IMR-90 (cell line): ENCODE data around the gene NRP1. TPM values are rescaled to one million over a fixed set of nuclear protein-coding genes. Genes with fewer than 3 reads are reported as not detected.

ENCODE experiments used
- ATAC-seq: fragments of 200-7000 bp; cut with Tn5 transposase; 2 replicates; pipeline ENCODE4 v1.9.1; 2020; ENCODE audit warnings: low read depth, mild to moderate bottlenecking, moderate library complexity
- BruUV-seq: library from RNA; stranded (reverse); fragments of 400-500 nt; replicated peaks from 2 replicates; lab custom pipeline; 2021; lab: Mats Ljungman, UMichigan
- CTCF ChIA-PET: fragments of 300-600 bp; formaldehyde crosslinking; extraction: SDS; loops from one replicate; lab custom pipeline; 2021; ENCODE audit warnings: antibody characterized with exemption; lab: Yijun Ruan, JAX
- POLR2A ChIA-PET: fragments of 300-600 bp; sonication (Branson Sonifier 250); formaldehyde crosslinking; loops from one replicate; lab custom pipeline; 2022; ENCODE audit warnings: antibody characterized with exemption; ENCODE audit not compliant: unreplicated experiment; lab: Charles Lee
- DNase-seq: peaks from one replicate; pipeline ENCODE4 v3.0.0; 2013
- H2AFZ ChIP-seq: replicated peaks from 2 replicates; pipeline ENCODE3; 2013; ENCODE audit warnings: low read length, mild to moderate bottlenecking; ENCODE audit not compliant: poor library complexity
- H2AK5ac ChIP-seq: 2 replicates; pipeline ENCODE4 v1.6.1; 2013; ENCODE audit warnings: low read depth, low read length, inconsistent platforms
- H2AK9ac ChIP-seq: replicated peaks from 2 replicates; pipeline ENCODE3; 2013; ENCODE audit warnings: mild to moderate bottlenecking, low read depth, low read length, moderate library complexity; ENCODE audit not compliant: poor library complexity
- H2BK120ac ChIP-seq: 2 replicates; pipeline ENCODE4 v1.6.1; 2013; ENCODE audit warnings: low read depth, low read length, inconsistent platforms
- H2BK15ac ChIP-seq: 3 replicates; pipeline ENCODE4 v1.6.1; 2013; ENCODE audit warnings: low read depth, low read length, inconsistent platforms
- H2BK20ac ChIP-seq: 2 replicates; pipeline ENCODE4 v1.6.1; 2013; ENCODE audit warnings: low read depth, mild to moderate bottlenecking, inconsistent platforms, low read length, moderate library complexity
- H2BK5ac ChIP-seq: 2 replicates; pipeline ENCODE4 v1.6.1; 2013; ENCODE audit warnings: mild to moderate bottlenecking, low read depth, low read length, inconsistent platforms; ENCODE audit not compliant: poor library complexity, severe bottlenecking
- H3K14ac ChIP-seq: replicated peaks from 2 replicates; pipeline ENCODE4 v1.6.1; 2013; ENCODE audit warnings: low read depth, low read length, inconsistent platforms
- H3K18ac ChIP-seq: 2 replicates; pipeline ENCODE4 v1.6.1; 2013; ENCODE audit warnings: low read depth, low read length, control low read depth
- H3K23ac ChIP-seq: 2 replicates; pipeline ENCODE4 v1.6.1; 2013; ENCODE audit warnings: low read depth, low read length, inconsistent platforms
- H3K27ac ChIP-seq: 2 replicates; pipeline ENCODE4 v1.5.1; 2013; ENCODE audit warnings: mild to moderate bottlenecking, control low read depth, low read length; ENCODE audit not compliant: insufficient read depth
- H3K27me3 ChIP-seq: 2 replicates; pipeline ENCODE4 v1.6.1; 2013; ENCODE audit warnings: low read length; ENCODE audit not compliant: control insufficient read depth, insufficient read depth
- H3K36me3 ChIP-seq: 2 replicates; pipeline ENCODE4 v1.6.1; 2013; ENCODE audit warnings: low read length, mixed read lengths; ENCODE audit not compliant: control insufficient read depth, insufficient read depth
- H3K4ac ChIP-seq: 2 replicates; pipeline ENCODE4 v1.6.1; 2013; ENCODE audit warnings: low read depth, low read length, inconsistent platforms
- H3K4me1 ChIP-seq: 2 replicates; pipeline ENCODE4 v1.6.1; 2013; ENCODE audit warnings: low read length, mixed read lengths; ENCODE audit not compliant: control insufficient read depth, insufficient read depth
- H3K4me2 ChIP-seq: 2 replicates; pipeline ENCODE4 v1.6.1; 2013; ENCODE audit warnings: low read depth, mild to moderate bottlenecking, control low read depth, low read length, moderate library complexity
- H3K4me3 ChIP-seq: 2 replicates; pipeline ENCODE4 v1.5.1; 2013; ENCODE audit warnings: low read depth, mild to moderate bottlenecking, control low read depth, low read length, moderate library complexity; ENCODE audit not compliant: insufficient read depth
- H3K56ac ChIP-seq: 2 replicates; pipeline ENCODE4 v1.6.1; 2013; ENCODE audit warnings: low read length, inconsistent platforms; ENCODE audit not compliant: insufficient read depth; ENCODE audit errors: extremely low read depth
- H3K79me1 ChIP-seq, 2 experiments: 2 replicates each; pipeline ENCODE4 v1.6.1; 2013; ENCODE audit warnings: low read length in 2 of 2, inconsistent platforms in 1 of 2, low read depth in 1 of 2
- H3K9ac ChIP-seq: 2 replicates; pipeline ENCODE4 v1.6.1; 2013; ENCODE audit warnings: low read depth, low read length, control low read depth
- H3K9me1 ChIP-seq: 2 replicates; pipeline ENCODE4 v1.6.1; 2013; ENCODE audit warnings: low read length, inconsistent platforms; ENCODE audit not compliant: insufficient read depth
- H3K9me3 ChIP-seq: 2 replicates; pipeline ENCODE4 v1.6.1; 2013; ENCODE audit warnings: low read length; ENCODE audit not compliant: control insufficient read depth, insufficient read depth
- H4K20me1 ChIP-seq: 2 replicates; pipeline ENCODE4 v1.6.1; 2013; ENCODE audit warnings: low read length, inconsistent platforms; ENCODE audit not compliant: insufficient read depth
- H4K5ac ChIP-seq: 2 replicates; pipeline ENCODE4 v1.6.1; 2013; ENCODE audit warnings: mild to moderate bottlenecking, low read depth, low read length, control low read depth
- H4K8ac ChIP-seq, 2 experiments: 2 replicates each; pipeline ENCODE4 v1.6.1; 2013; ENCODE audit warnings: low read depth in 2 of 2, low read length in 2 of 2, control low read depth in 1 of 2, inconsistent platforms in 1 of 2
- H4K91ac ChIP-seq: 2 replicates; pipeline ENCODE4 v1.6.1; 2013; ENCODE audit warnings: low read depth, low read length, inconsistent platforms; ENCODE audit not compliant: insufficient read depth
- BHLHE40 ChIP-seq: fragments of 150-350 bp; IDR thresholded peaks from 2 replicates; pipeline ENCODE4 v1.6.1; 2016; ENCODE audit warnings: mild to moderate bottlenecking, low read depth, low read length
- CEBPB ChIP-seq: IDR thresholded peaks from 2 replicates; pipeline ENCODE4 v1.6.1; 2012; ENCODE audit warnings: low read depth, low read length, improper control_type of control experiment
- FOS ChIP-seq: fragments of 150-350 bp; IDR thresholded peaks from 2 replicates; pipeline ENCODE4 v1.6.1; 2016; ENCODE audit warnings: low read depth, low read length
- MAFK ChIP-seq: IDR thresholded peaks from 2 replicates; pipeline ENCODE4 v1.6.1; 2012; ENCODE audit warnings: low read depth, low read length, improper control_type of control experiment
- MAZ ChIP-seq: IDR thresholded peaks from 2 replicates; pipeline ENCODE4 v1.6.1; 2012; ENCODE audit warnings: low read depth, mild to moderate bottlenecking, low read length, improper control_type of control experiment, moderate library complexity, borderline replicate concordance
- MXI1 ChIP-seq: IDR thresholded peaks from 2 replicates; pipeline ENCODE4 v1.6.1; 2012; ENCODE audit warnings: low read depth, mild to moderate bottlenecking, low read length, moderate library complexity, borderline replicate concordance
- NFE2L2 ChIP-seq: fragments of 150-350 bp; IDR thresholded peaks from 2 replicates; pipeline ENCODE4 v1.6.1; 2016; ENCODE audit warnings: low read depth, mild to moderate bottlenecking, low read length
- POLR2A ChIP-seq: IDR thresholded peaks from 2 replicates; pipeline ENCODE4 v1.6.1; 2012; ENCODE audit warnings: mild to moderate bottlenecking, low read depth, low read length
- RAD21 ChIP-seq: IDR thresholded peaks from 2 replicates; pipeline ENCODE4 v1.6.1; 2012; ENCODE audit warnings: low read length, improper control_type of control experiment
- RCOR1 ChIP-seq: IDR thresholded peaks from 2 replicates; pipeline ENCODE4 v1.6.1; 2012; ENCODE audit warnings: mild to moderate bottlenecking, low read length, improper control_type of control experiment; ENCODE audit not compliant: insufficient replicate concordance
- RFX5 ChIP-seq: IDR thresholded peaks from 2 replicates; pipeline ENCODE4 v1.8.0; 2012; ENCODE audit warnings: low read depth, mild to moderate bottlenecking, low read length, moderate library complexity
- SMC3 ChIP-seq: fragments of 150-350 bp; IDR thresholded peaks from 2 replicates; pipeline ENCODE4 v1.6.1; 2016; ENCODE audit warnings: low read depth, mild to moderate bottlenecking, antibody characterized with exemption, low read length, moderate library complexity
- WGBS, 2 experiments: methylation state at CpG; one replicate each; pipeline versions ENCODE4 v1.1.5 to v1.1.7; 2013; ENCODE audit warnings: missing lambda C conversion rate in 2 of 2; ENCODE audit not compliant: insufficient read length in 1 of 2; ENCODE audit errors: extremely low coverage in 2 of 2; 5-methylcytosine and 5-hydroxymethylcytosine counted together
- dilution Hi-C: fragments of 300-500 bp; cut with HindIII; formaldehyde crosslinking; loops from one replicate; pipeline ENCODE4 v1.14.3; 2018; ENCODE audit warnings: low sequenced_read_pairs; ENCODE audit not compliant: unreplicated experiment
- in situ Hi-C: fragments of 300-500 bp; cut with MboI; formaldehyde crosslinking; loops from 3 replicates; pipeline ENCODE4 v1.14.3; 2019; ENCODE audit warnings: low sequenced_read_pairs, inconsistent platforms, mixed read lengths
- intact Hi-C: fragments of 100-400 bp; cut with micrococcal nuclease; formaldehyde crosslinking; loops from 2 replicates; pipeline ENCODE4 v1.10.0; 2022
- polyA plus RNA-seq, 3 experiments: library from polyadenylated mRNA; depleted of rRNA; stranded (reverse); fragments of >200 nt; gene quantifications; 2 replicates each; pipeline ENCODE4 v1.2.3, GENCODE V29; 2012; ENCODE audit warnings: low replicate concordance in 1 of 3
- total RNA-seq: library from RNA; depleted of rRNA; stranded (reverse); fragments of >200 nt; gene quantifications from 2 replicates; pipeline ENCODE4 v1.2.3, GENCODE V29; 2012
- TF ChIP-seq, protein P1 (sequence below): conservative IDR thresholded peaks from 2 replicates; pipeline ENCODE4 v1.5.1; 2012; ENCODE audit warnings: mild to moderate bottlenecking, low read depth, low read length, improper control_type of control experiment
- TF ChIP-seq, protein P2 (sequence below): fragments of 150-350 bp; IDR thresholded peaks from 2 replicates; pipeline ENCODE4 v1.6.1; 2017; ENCODE audit warnings: mild to moderate bottlenecking, antibody characterized with exemption, low read length, low read depth
- TF ChIP-seq, protein P3 (sequence below): fragments of 150-350 bp; IDR thresholded peaks from 2 replicates; pipeline ENCODE4 v1.6.1; 2016; ENCODE audit warnings: low read depth, mild to moderate bottlenecking, low read length, moderate library complexity, borderline replicate concordance

Gene NRP1
- total and polyA plus RNA-seq, 2 of the 4 experiments (the other 2 are of a cell fraction): 108 to 227 TPM

DNA sequence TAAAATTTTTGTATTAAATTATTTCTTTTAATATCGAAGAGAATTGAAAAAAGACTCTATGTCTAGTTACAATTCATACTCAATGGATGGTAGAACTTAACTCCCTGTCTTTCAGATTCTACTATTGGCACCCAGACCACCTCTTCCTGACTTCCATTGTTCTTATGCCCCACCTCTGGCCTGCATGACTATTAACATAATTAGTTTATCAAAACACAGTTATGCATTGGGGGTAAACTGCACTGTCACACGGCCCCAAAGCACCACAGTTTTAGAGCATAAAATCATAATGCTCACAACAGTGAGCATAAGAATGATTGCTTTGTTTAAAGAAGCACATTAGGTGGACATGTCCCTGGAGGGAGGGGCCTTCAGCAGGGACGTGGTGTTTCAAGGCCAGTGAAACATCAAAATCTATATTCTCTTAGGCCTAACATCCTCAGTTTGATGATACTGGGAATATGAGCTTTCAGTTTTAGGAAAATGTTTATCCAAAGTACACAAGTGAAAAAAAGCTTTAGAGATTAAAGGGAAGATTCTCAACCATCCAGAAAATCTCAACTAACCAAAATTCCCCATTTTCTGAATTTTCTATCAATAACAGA, 79.8 kb downstream of the NRP1 start:
- Histone ChIP-seq H2AK9ac (no peak overlapping the region), H3K79me1 (peaks cover 28 to 73% of the 10 kb centered on the region in 2 experiments), H3K36me3 (peaks cover 32% of the 10 kb centered on the region), H3K9ac (no peak overlapping the region), H3K56ac (no peak overlapping the region), H2BK15ac (0 out of 3 replicates have a peak overlapping the region, but pooled peaks have one; percentile 65), H4K20me1 (no peaks in the 10 kb centered on the region), H3K9me3 (no peaks in the 10 kb centered on the region), H2BK120ac (no peak overlapping the region), H3K14ac (no peak overlapping the region), H2AK5ac (peak overlapping the region; percentile 75), H3K4me3 (no peak overlapping the region), H2AFZ (no peak overlapping the region), H3K4me2 (no peak overlapping the region), H3K18ac (peak overlapping the region; percentile 62; the same call in 1 of the 2 replicates), H3K4me1 (peaks cover 20% of the 10 kb centered on the region), H3K4ac (0 out of 2 replicates have a peak overlapping the region, but pooled peaks have one; percentile 11), H4K8ac (peak overlapping the region in 1 of 2 experiments; percentile 45; a peak in 2 of 4 replicates), H2BK20ac (no peak overlapping the region), H3K27me3 (no peaks in the 10 kb centered on the region), H3K9me1 (peaks cover 15% of the 10 kb centered on the region), H3K23ac (no peak overlapping the region), H2BK5ac (peak overlapping the region; percentile 53), H4K5ac (0 out of 2 replicates have a peak overlapping the region, but pooled peaks have one; percentile 36), H3K27ac (no peak overlapping the region), H4K91ac (no peak overlapping the region)
- ChIA-PET POLR2A (no interaction called here), CTCF (interaction anchor here (1.8 kb wide), 1 partner anchor 61 kb away, joined by 5 read pairs; no protein-coding TSS in a partner anchor)
- intact Hi-C loops (no loop called here), dilution Hi-C loops (no loop called here), in situ Hi-C loops (no loop called here)
- ATAC-seq (no peak), DNase-seq (no peak)
- no TSS peak for BruUV-seq
- no CpG with 5 or more reads among the region's 3 CpGs for WGBS, 2 experiments
- TF ChIP-seq, protein P1, sequence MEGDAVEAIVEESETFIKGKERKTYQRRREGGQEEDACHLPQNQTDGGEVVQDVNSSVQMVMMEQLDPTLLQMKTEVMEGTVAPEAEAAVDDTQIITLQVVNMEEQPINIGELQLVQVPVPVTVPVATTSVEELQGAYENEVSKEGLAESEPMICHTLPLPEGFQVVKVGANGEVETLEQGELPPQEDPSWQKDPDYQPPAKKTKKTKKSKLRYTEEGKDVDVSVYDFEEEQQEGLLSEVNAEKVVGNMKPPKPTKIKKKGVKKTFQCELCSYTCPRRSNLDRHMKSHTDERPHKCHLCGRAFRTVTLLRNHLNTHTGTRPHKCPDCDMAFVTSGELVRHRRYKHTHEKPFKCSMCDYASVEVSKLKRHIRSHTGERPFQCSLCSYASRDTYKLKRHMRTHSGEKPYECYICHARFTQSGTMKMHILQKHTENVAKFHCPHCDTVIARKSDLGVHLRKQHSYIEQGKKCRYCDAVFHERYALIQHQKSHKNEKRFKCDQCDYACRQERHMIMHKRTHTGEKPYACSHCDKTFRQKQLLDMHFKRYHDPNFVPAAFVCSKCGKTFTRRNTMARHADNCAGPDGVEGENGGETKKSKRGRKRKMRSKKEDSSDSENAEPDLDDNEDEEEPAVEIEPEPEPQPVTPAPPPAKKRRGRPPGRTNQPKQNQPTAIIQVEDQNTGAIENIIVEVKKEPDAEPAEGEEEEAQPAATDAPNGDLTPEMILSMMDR: no peak
- TF ChIP-seq FOS: no peak
- no peak for TF ChIP-seq CEBPB
- no peak for TF ChIP-seq BHLHE40
- TF ChIP-seq NFE2L2: no peak
- no peak for TF ChIP-seq MXI1
- TF ChIP-seq, protein P2, sequence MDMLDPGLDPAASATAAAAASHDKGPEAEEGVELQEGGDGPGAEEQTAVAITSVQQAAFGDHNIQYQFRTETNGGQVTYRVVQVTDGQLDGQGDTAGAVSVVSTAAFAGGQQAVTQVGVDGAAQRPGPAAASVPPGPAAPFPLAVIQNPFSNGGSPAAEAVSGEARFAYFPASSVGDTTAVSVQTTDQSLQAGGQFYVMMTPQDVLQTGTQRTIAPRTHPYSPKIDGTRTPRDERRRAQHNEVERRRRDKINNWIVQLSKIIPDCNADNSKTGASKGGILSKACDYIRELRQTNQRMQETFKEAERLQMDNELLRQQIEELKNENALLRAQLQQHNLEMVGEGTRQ: no peak
- no peak for TF ChIP-seq MAFK
- TF ChIP-seq RAD21: no peak
- TF ChIP-seq POLR2A: no peak
- TF ChIP-seq, protein P3, sequence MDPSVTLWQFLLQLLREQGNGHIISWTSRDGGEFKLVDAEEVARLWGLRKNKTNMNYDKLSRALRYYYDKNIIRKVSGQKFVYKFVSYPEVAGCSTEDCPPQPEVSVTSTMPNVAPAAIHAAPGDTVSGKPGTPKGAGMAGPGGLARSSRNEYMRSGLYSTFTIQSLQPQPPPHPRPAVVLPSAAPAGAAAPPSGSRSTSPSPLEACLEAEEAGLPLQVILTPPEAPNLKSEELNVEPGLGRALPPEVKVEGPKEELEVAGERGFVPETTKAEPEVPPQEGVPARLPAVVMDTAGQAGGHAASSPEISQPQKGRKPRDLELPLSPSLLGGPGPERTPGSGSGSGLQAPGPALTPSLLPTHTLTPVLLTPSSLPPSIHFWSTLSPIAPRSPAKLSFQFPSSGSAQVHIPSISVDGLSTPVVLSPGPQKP: no peak
- no peak for TF ChIP-seq MAZ
- no peak for TF ChIP-seq RFX5
- no peak for TF ChIP-seq SMC3
- no peak for TF ChIP-seq RCOR1
